ENCODE measurements around the gene AGAP1.
A peak's percentile ranks its signal among the peaks of the same experiment; 100 is the strongest.

Gene AGAP1

DNA sequence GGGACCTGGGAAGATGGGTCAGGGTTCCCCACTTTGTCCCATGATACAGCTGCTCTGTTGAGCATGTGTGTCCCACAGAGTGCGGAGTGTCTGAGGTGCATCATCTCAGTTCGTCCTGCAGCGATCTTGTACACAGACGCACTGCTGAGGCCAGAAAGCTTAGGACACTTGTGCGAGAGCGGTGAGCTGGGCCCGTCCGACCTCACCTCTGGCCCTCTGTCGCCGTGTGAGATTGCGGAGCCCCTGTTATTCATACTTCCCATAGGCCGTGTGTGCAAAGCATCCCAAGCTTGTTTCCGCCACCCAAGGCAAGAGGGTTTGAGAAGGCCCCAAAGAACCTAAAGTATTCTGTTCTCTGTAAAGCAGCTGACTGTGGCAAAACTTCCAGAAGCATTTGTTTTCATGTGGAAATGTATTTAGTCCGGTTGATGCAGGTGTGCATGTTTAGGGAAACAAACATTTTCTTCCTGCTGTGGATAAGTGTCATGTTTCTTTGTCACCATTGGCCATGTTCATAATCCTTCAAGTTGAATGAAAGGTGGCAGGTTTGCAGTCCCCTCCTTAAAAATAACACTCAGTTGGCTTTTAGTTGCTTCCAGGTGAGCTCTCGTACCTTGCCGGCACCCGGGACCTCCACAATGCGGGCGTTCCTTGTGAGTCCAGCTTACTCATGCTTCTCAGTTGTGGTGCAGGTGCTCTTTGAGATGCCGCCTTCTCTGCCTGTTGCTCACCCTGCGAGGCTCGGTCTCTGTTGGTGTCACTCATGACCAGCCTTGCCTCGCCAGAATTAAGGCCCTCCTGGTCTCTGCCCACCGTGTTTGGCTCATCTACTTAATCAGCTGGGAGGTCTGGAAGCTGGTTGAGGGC, 5.3 kb downstream of the AGAP1 start:
- ATAC-seq (no peak), DNase-seq (no peak)
- Mint-ChIP-seq H3K4me1 (peaks cover 28% of the 10 kb centered on the region), H3K9me3 (no peaks in the 10 kb centered on the region), H3K27me3 (peaks cover 97% of the 10 kb centered on the region), H3K4me3 (no peak overlapping the region), H3K27ac (no peak overlapping the region)

DNA sequence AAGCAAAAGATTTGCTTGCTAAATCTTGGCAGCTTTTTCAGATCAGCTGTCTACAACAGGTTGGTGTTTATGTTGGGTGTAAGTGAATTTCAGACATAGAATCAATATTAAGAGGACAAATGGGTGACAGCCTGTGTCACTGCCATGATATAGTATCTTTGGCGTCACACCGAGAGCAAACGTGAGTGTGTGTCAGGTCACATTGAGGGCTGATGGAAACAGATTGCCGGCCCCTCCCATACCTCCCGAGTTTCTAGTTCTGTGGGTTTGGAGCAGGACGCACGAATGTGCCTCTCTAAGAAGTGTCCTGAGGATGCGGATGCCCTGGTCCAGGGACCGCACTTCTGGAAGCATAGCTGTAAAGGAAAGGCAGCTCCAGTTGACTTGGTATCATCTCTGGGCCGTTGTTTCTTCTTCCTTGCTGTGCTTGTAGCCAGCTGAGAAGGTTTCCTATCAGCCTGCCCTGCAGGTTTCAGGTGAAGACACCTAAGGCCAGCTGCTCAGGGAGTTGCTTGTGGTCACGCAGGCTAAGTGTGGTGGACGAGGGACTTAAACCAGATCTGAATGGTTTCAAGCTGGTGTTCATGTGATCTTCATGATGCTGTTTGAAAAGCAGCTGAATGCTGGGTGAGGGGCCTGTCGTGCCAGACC, 6.4 kb downstream of the AGAP1 start:
- H3K4me3 Mint-ChIP-seq = no peak overlapping the region
- no peak overlapping the region for H3K27ac Mint-ChIP-seq
- H3K4me1 Mint-ChIP-seq = peaks cover 26% of the 10 kb centered on the region
- peaks cover 98% of the 10 kb centered on the region for H3K27me3 Mint-ChIP-seq
- DNase-seq (no peak), ATAC-seq (no peak)
- H3K9me3 Mint-ChIP-seq = no peaks in the 10 kb centered on the region

DNA sequence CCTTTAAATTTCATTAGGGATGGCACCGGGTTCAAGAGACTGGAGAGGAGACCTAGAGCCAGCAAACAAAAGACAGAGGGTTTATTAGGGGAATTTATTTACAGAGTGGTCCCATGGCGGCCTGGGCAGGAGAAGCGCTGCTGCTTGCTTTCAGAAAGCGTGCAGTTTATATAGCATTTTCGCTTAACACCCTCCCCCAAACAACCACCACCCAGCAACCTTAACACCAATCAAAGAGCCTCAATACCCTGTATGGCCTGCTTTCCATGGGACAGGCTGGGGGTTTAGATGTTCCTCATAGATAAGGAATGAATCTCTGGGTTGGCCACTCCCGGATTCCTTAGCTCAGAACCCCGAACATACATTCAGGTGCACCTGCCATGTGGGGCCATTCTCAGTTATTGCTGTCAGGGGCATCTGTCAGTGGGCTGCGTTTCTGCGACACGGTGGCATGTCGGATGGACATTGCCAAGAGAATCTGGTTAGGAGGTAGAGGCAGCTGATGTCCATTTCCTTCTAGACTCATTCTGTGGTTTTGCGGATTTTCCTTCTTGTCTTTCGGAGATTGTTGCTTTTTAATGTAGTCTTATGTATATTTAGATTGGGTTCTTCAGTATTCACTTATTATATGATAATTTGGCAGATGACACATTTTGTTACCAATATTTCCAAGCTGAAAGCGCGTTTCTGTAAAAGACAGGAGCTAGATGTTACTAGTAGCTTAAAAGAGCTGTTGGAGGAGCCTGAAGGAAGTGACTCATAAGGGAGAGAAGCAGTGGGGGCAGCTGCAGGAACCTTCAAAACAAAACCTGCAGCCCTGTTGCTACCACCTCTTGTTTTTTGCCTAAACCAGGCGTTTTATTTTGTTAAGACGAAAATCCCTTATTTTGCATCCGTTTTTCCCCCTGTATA, 7.2 kb downstream of the AGAP1 start:
- H3K4me3 Mint-ChIP-seq = peak overlapping the region; percentile 29 to 41
- H3K9me3 Mint-ChIP-seq = no peaks in the 10 kb centered on the region
- no peak overlapping the region for H3K27ac Mint-ChIP-seq
- H3K4me1 Mint-ChIP-seq = peaks cover 20% of the 10 kb centered on the region
- ATAC-seq (peak; percentile 81), DNase-seq (no peak)
- H3K27me3 Mint-ChIP-seq = peaks cover 95% of the 10 kb centered on the region

DNA sequence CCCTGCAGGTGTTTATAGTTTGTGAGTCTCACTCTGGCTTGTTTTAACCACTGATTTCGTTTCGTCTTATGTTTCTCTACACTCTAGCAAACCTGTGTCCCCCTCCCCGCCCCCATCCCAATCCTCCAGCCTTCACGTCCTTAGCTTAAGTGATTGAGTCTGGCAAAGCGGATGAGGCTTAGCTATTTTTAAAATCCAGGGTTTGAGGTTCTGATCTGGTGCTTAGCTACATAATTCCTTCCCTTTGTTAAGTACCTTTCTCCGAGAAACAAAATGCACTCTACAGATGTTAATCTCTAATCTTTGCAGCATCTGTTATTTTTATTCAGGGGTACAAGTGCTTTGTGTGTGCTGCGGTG, 7.8 kb downstream of the AGAP1 start:
- Mint-ChIP-seq H3K9me3 (no peaks in the 10 kb centered on the region), H3K27me3 (peaks cover 89% of the 10 kb centered on the region), H3K4me3 (peak overlapping the region; percentile 29 to 41), H3K4me1 (peaks cover 20% of the 10 kb centered on the region), H3K27ac (no peak overlapping the region)
- DNase-seq (no peak), ATAC-seq (no peak)

DNA sequence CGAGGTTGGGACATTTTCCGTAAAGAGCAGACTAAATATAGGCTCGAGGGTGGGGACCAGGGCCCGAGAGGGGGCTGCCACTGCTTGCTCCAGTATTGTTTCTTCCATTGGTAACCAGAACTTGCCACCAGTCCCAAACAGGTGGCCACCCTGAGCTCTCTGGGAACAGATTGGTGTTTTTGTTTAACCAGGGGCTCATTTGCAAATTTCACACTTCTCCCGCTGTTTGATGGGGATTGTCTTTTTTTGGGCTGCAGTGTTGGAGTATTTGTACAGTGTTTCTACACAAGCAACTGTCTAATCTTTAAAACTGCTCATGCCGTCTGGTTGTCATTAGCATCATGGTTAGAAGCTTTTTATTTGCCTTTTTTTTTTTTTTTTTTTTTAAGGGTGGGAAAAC, 8.5 kb downstream of the AGAP1 start:
- H3K27me3 Mint-ChIP-seq = peaks cover 82% of the 10 kb centered on the region
- H3K4me3 Mint-ChIP-seq = no peak overlapping the region
- ATAC-seq = no peak
- no peak for DNase-seq
- no peaks in the 10 kb centered on the region for H3K9me3 Mint-ChIP-seq
- no peak overlapping the region for H3K27ac Mint-ChIP-seq
- H3K4me1 Mint-ChIP-seq = peaks cover 20% of the 10 kb centered on the region

DNA sequence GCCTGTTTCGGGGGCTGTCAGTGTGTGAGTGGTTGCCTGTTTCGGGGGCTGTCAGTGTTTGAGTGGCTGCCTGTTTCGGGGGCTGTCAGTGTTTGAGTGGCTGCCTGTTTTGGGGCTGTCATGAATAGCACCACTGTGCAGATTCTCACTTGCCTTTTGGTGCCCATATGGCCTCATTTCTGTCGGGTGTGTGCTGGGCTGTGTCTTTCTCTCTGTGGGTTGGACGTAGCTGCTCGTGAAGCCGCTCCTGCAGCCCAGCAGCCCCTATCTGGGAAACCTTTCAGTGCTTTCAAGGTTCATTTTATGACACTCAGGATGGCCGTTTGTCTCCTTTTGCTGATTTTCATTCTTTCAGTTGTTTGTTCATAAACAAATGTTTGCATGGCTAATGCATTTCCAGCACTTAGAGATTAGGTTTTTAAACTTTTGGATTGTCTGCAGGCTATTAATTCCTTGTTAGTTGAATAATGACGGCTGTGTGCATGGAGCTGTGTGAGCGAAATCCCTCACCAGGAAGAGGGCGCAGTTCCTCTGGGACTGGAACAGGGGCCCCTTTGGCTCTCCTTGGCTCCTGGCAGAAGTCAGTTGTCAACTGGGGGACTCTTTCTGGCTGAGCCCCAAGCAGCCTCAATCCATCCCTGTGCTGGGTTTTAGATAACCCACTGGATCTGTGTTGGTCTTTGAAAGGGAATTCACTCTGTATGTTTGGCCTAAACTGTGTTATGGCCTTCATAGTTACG, 10.8 kb downstream of the AGAP1 start:
- no peak for ATAC-seq
- Mint-ChIP-seq H3K27me3 (peaks cover 63% of the 10 kb centered on the region), H3K4me3 (no peak overlapping the region), H3K4me1 (peaks cover 20% of the 10 kb centered on the region), H3K27ac (no peak overlapping the region), H3K9me3 (no peaks in the 10 kb centered on the region)
- no peak for DNase-seq

DNA sequence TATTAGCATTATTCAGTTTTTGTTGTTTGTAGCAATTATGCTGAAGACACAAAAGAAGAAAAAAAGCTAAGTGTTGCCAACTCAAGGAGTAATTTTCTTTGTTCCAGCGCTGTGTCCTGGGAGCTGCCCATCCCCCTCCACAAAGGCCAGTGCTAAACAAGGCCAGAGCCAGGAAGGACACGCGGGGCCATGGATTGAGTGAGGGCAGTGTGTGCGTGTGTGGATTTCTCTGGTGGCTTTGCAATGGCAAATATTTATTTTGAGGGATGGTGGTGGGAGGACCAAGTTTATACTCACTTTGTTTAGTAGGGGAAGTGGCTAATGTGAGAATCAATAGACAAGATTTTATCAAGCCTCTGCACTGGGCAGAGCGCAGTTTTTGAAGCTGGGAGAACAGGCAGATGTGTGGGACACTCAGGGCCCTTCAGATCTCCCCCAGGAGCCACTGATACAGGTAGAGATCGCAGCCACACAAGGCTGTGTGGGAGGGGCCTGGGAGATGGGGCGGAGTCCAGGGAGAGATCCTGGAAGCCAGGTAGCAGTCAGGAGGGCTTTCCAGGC, 11.4 kb downstream of the AGAP1 start:
- Mint-ChIP-seq H3K4me1 (peaks cover 20% of the 10 kb centered on the region), H3K9me3 (no peaks in the 10 kb centered on the region), H3K27ac (no peak overlapping the region), H3K4me3 (no peak overlapping the region), H3K27me3 (peaks cover 63% of the 10 kb centered on the region)
- ATAC-seq (no peak), DNase-seq (no peak)

DNA sequence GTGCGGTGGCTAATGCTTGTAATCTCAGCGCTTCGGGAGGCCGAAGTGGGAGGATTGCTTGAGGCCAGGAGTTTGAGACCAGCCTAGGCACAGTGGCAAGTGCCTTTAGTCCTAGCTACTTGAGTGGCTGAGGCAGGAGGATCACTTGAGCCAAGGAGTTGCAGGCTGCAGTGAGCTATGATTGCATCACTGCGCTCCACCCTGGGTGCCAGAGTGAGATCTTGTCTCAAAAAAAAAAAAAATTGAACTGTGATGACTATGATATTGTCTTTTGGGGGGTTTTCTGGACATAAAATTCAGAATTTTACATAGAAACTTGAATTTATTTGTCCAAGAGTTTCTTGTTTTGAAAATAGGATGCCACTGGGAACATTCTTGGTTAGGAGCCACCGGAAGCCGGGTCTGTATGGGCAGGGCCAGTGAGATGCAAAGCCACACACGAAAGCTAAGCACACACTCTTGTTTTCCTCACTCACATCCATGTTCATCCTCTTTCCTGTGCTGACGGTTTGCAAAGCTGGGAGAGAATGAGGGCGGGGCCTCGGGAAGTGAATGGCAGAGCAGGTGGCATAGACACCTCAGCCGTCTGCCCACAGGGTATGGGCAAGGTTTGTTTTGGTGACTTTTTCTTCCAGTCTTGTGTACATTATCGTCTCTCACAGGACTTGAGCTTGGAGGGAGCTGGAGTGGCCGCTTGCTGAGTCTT, 12.6 kb downstream of the AGAP1 start:
- no peak for DNase-seq
- H3K4me1 Mint-ChIP-seq = peaks cover 9% of the 10 kb centered on the region
- H3K27ac Mint-ChIP-seq = no peak overlapping the region
- no peak overlapping the region for H3K4me3 Mint-ChIP-seq
- ATAC-seq = no peak
- H3K27me3 Mint-ChIP-seq = peaks cover 56% of the 10 kb centered on the region
- no peaks in the 10 kb centered on the region for H3K9me3 Mint-ChIP-seq

DNA sequence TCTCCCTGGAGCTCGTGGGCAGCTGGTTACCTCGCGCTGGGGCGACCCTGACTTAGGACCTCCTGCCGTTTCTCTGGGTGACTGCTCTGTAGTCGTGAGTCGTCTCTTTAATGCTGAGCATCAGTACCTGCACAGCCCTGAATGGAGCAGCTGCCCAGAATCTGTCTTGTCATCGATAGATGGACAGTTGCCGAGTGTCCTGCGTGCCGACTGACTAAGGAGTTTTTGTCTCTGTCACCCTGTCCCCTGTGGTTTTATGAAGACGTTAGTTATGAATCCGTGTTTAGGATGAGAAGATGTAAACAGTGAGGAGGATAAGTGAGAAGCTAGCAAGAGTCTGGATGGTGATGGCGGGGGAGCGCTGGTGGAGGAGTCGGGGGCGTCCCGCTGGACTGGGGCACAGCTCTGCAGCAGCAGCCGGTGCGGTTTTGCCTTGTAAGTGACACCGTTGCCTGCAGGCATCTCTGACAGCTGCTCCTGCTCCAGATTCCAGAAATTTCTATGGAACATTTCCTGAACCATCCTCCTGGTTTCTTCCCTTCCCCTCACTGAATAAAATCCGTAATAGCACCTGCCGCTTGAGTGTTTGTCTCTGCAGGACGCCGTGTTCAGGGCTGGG, 13.3 kb downstream of the AGAP1 start:
- H3K4me3 Mint-ChIP-seq = no peak overlapping the region
- ATAC-seq (no peak), DNase-seq (no peak)
- no peak overlapping the region for H3K27ac Mint-ChIP-seq
- H3K27me3 Mint-ChIP-seq = peaks cover 50% of the 10 kb centered on the region
- peaks cover 2% of the 10 kb centered on the region for H3K4me1 Mint-ChIP-seq
- no peaks in the 10 kb centered on the region for H3K9me3 Mint-ChIP-seq

DNA sequence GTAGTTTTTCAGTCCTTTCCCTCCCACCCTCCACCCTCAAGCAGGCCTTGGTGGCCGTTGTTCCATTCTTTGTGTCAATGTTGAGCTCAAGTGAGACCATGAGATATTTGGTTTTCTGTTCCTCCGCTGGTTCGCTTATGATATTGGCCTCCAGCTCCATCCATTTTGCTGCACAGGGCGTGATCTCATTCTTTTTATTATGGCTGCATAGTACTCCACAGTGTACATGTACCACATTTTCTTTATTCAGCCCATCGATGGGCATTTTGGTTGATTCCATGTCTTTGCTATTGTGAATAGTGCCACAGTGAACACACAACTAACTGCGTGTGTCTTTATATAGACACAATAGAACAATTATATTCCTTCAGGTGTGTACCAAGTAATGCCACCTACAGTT, 14.1 kb downstream of the AGAP1 start:
- Mint-ChIP-seq H3K4me3 (no peak overlapping the region), H3K27me3 (peaks cover 41% of the 10 kb centered on the region), H3K27ac (no peak overlapping the region), H3K4me1 (no peaks in the 10 kb centered on the region), H3K9me3 (no peaks in the 10 kb centered on the region)
- ATAC-seq (no peak), DNase-seq (no peak)

DNA sequence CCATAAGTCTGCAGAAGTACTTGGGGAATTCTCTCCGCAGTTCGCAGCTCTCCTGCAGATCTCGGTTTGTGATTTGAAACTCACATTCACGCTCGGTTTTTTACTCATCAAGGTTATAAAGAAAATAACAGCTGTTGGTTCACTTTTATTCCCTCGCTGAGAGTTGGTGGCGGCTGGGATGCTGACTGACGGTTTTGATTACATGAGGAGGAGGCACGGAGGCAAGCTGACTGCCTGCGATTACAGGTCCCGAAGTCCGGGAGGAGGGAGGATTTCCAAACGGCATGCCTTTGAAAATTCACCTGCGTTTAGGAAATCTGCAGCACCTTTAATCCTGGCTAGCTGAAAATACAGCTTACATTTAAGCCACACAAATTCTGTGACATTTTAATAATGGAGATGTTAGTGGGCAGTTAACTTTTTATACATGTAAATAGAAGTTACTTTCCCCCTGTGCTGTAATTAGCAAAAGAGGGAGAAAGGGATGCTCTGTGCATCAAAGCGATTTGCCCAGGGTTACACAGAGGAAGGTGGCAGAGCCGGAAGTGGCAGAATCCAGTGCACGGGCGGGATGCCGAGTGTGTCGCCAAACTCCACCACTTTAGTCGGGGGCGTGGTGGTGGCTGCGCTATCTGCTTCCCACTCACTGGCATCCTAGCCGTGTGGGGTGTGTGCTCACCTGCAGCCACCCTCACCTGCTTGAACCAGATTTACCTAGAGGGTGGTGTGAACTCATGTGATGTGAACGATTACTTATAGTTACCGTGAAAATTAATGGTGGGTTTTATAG, 14.7 kb downstream of the AGAP1 start:
- Mint-ChIP-seq H3K4me1 (no peaks in the 10 kb centered on the region), H3K27ac (no peak overlapping the region), H3K4me3 (no peak overlapping the region), H3K9me3 (no peaks in the 10 kb centered on the region), H3K27me3 (peaks cover 35% of the 10 kb centered on the region)
- ATAC-seq (no peak), DNase-seq (no peak)

DNA sequence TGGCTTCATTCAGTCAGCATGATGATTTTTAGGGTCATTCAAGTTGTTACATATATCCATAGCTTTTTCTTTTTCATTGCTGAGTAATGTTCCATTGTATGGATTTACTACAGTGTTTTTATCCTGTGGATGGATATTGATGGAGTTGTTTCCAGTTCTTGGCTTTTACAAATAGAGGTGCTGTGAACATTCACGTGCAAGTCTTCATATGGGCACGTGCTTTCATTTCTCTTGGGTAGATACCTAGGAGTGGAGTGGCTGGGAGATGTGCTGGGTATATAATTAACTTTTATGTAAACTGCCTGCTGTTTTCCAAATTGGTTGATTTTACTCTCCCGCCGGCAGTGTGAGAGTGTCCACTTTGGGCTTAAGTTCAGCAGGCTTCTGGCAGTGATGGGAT, 16.5 kb downstream of the AGAP1 start:
- Mint-ChIP-seq H3K4me1 (no peaks in the 10 kb centered on the region), H3K9me3 (peaks cover 0 to 5% of the 10 kb centered on the region in 2 donors), H3K27me3 (peaks cover 17% of the 10 kb centered on the region), H3K4me3 (no peak overlapping the region), H3K27ac (no peak overlapping the region)
- ATAC-seq (no peak), DNase-seq (no peak)

DNA sequence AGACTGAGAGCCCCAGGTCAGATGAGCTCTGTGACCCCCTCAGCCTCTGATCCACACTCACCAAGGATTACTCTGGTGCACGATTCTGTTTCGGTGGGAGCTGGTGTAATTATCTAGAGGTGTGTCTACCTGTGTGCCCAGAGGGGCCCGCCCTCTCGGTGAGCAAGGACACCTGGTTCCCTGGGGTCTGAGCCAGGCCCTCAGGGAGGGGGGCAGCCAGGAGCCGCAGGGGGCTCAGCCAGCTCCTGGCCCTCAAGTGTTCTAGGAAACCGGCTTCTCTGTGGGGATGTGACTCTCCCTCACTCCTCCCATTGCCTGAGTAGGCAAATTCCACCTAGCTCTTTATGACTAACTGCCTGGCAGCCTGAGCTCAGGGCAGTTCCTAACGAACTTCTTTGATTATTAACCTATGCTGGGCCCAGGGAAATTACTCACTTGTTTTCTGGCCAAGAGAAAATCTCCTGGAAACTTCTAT, 17.4 kb downstream of the AGAP1 start:
- no peak overlapping the region for H3K4me3 Mint-ChIP-seq
- H3K27ac Mint-ChIP-seq = no peak overlapping the region

More for the DNA sequence above, 17.4 kb downstream of the AGAP1 start:
- Mint-ChIP-seq H3K27me3 (peaks cover 13% of the 10 kb centered on the region), H3K9me3 (peaks cover 0 to 5% of the 10 kb centered on the region in 2 donors), H3K4me1 (no peaks in the 10 kb centered on the region)
- DNase-seq (no peak), ATAC-seq (no peak)
